H9 (cell line): ENCODE results near the gene SPECC1L. TPM values are rescaled to one million over a fixed set of nuclear protein-coding genes. Genes with fewer than 3 reads are reported as not detected.

Experiments
- DNase-seq: peaks from one replicate; pipeline ENCODE4 v3.0.0-alpha.2; 2017
- H2AFZ ChIP-seq: one replicate; pipeline ENCODE4 v1.6.1; 2013; ENCODE audit warnings: mild to moderate bottlenecking, low read length, control low read depth, moderate library complexity
- H2AK5ac ChIP-seq: 2 replicates; pipeline ENCODE4 v1.6.1; 2013; ENCODE audit warnings: low read length, control low read depth, mixed read lengths; ENCODE audit not compliant: insufficient read length
- H2BK120ac ChIP-seq: one replicate; pipeline ENCODE4 v1.6.1; 2013; ENCODE audit warnings: low read depth, mild to moderate bottlenecking, low read length, control low read depth, inconsistent platforms; ENCODE audit not compliant: poor library complexity, severe bottlenecking
- H2BK12ac ChIP-seq: 2 replicates; pipeline ENCODE4 v1.6.1; 2013; ENCODE audit warnings: low read length, control low read depth, mixed read lengths, low read depth; ENCODE audit not compliant: insufficient read length
- H2BK15ac ChIP-seq: 2 replicates; pipeline ENCODE4 v1.6.1; 2013; ENCODE audit warnings: low read depth, low read length, control low read depth
- H2BK20ac ChIP-seq: one replicate; pipeline ENCODE4 v1.6.1; 2013; ENCODE audit warnings: low read depth, mild to moderate bottlenecking, low read length, control low read depth, inconsistent platforms; ENCODE audit not compliant: poor library complexity, severe bottlenecking
- H2BK5ac ChIP-seq: 2 replicates; pipeline ENCODE4 v1.6.1; 2013; ENCODE audit warnings: low read length, control low read depth, mixed read lengths; ENCODE audit not compliant: insufficient read length
- H3K14ac ChIP-seq: 2 replicates; pipeline ENCODE4 v1.6.1; 2013; ENCODE audit warnings: low read length, control low read depth; ENCODE audit not compliant: insufficient read depth
- H3K18ac ChIP-seq: 2 replicates; pipeline ENCODE4 v1.6.1; 2013; ENCODE audit warnings: low read depth, mild to moderate bottlenecking, mixed read lengths, low read length, control low read depth; ENCODE audit not compliant: insufficient read length
- H3K23ac ChIP-seq: 2 replicates; pipeline ENCODE4 v1.6.1; 2013; ENCODE audit warnings: low read length, control low read depth, mixed read lengths, low read depth; ENCODE audit not compliant: insufficient read length
- H3K23me2 ChIP-seq: 2 replicates; pipeline ENCODE4 v1.6.1; 2013; ENCODE audit warnings: low read depth, mild to moderate bottlenecking, mixed read lengths, low read length, control low read depth; ENCODE audit not compliant: insufficient read length, poor library complexity, severe bottlenecking
- H3K27ac ChIP-seq: 2 replicates; pipeline ENCODE4 v1.5.1; 2013; ENCODE audit warnings: low read length, control low read depth, mixed read lengths, low read depth; ENCODE audit not compliant: insufficient read length
- H3K27me3 ChIP-seq: 2 replicates; pipeline ENCODE4 v1.6.1; 2013; ENCODE audit warnings: low read length, control low read depth, inconsistent platforms; ENCODE audit not compliant: insufficient read depth
- H3K4ac ChIP-seq: 2 replicates; pipeline ENCODE4 v1.6.1; 2013; ENCODE audit warnings: low read depth, mild to moderate bottlenecking, control low read depth, inconsistent platforms, low read length, moderate library complexity
- H3K4me1 ChIP-seq: 2 replicates; pipeline ENCODE4 v1.6.1; 2013; ENCODE audit warnings: low read length, control low read depth, inconsistent platforms; ENCODE audit not compliant: insufficient read depth
- H3K4me2 ChIP-seq: 2 replicates; pipeline ENCODE4 v1.6.1; 2013; ENCODE audit warnings: low read length, control low read depth, mixed read lengths; ENCODE audit not compliant: insufficient read length, insufficient read depth
- H3K56ac ChIP-seq: 2 replicates; pipeline ENCODE4 v1.6.1; 2013; ENCODE audit warnings: low read depth, mild to moderate bottlenecking, mixed read lengths, low read length, control low read depth; ENCODE audit not compliant: insufficient read length
- H3K79me1 ChIP-seq: 2 replicates; pipeline ENCODE4 v1.6.1; 2013; ENCODE audit warnings: low read depth, mild to moderate bottlenecking, moderate library complexity, low read length, control low read depth, inconsistent platforms; ENCODE audit not compliant: insufficient read depth, poor library complexity, severe bottlenecking
- H3K79me2 ChIP-seq: 2 replicates; pipeline ENCODE4 v1.6.1; 2013; ENCODE audit warnings: low read length, control low read depth, inconsistent platforms; ENCODE audit not compliant: insufficient read depth
- H3K9ac ChIP-seq: 2 replicates; pipeline ENCODE4 v1.6.1; 2013; ENCODE audit warnings: low read length, control low read depth, mixed read lengths; ENCODE audit not compliant: insufficient read length; ENCODE audit errors: extremely low read depth
- H3K9me3 ChIP-seq: one replicate; pipeline ENCODE4 v1.6.1; 2013; ENCODE audit warnings: low read depth, low read length, inconsistent platforms; ENCODE audit not compliant: control insufficient read depth
- H3T11ph ChIP-seq: one replicate; pipeline ENCODE4 v1.6.1; 2013; ENCODE audit warnings: mild to moderate bottlenecking, low read length, control low read depth, inconsistent platforms
- H4K20me1 ChIP-seq: one replicate; pipeline ENCODE4 v1.6.1; 2013; ENCODE audit not compliant: control insufficient read depth, insufficient read length, insufficient read depth
- H4K5ac ChIP-seq: 2 replicates; pipeline ENCODE4 v1.6.1; 2013; ENCODE audit warnings: low read depth, mild to moderate bottlenecking, mixed read lengths, low read length, control low read depth; ENCODE audit not compliant: insufficient read length
- H4K8ac ChIP-seq: replicated peaks from 2 replicates; pipeline ENCODE4 v1.6.1; 2013; ENCODE audit warnings: low read length, control low read depth, mixed read lengths, low read depth; ENCODE audit not compliant: insufficient read length
- H4K91ac ChIP-seq: 2 replicates; pipeline ENCODE4 v1.6.1; 2013; ENCODE audit warnings: low read depth, mild to moderate bottlenecking, moderate library complexity, mixed read lengths, low read length, control low read depth; ENCODE audit not compliant: insufficient read length
- H3K27ac Mint-ChIP-seq, 3 experiments: 2 replicates in 2 of 3; 3 replicates in 1 of 3; pipeline ENCODE4 v1.8.0; 2020 to 2021; ENCODE audit warnings: mixed read lengths in 3 of 3, mild to moderate bottlenecking in 1 of 3, moderate library complexity in 1 of 3
- H3K27me3 Mint-ChIP-seq: 2 replicates; pipeline ENCODE4 v1.8.0; 2021; ENCODE audit warnings: low read depth, mild to moderate bottlenecking, moderate library complexity, mixed read lengths
- H3K36me3 Mint-ChIP-seq, 3 experiments: 2 replicates in 2 of 3; 3 replicates in 1 of 3; pipeline ENCODE4 v1.8.0; 2020 to 2021; ENCODE audit warnings: low read depth in 3 of 3, mixed read lengths in 3 of 3; ENCODE audit not compliant: insufficient read depth in 1 of 3
- H3K4me1 Mint-ChIP-seq, 2 experiments: 2 replicates each; pipeline ENCODE4 v1.8.0; 2020; ENCODE audit warnings: mixed read lengths in 2 of 2
- H3K4me3 Mint-ChIP-seq, 2 experiments: 2 replicates in 1 of 2; 3 replicates in 1 of 2; pipeline ENCODE4 v1.8.0; 2020 to 2021; ENCODE audit warnings: mild to moderate bottlenecking in 2 of 2, mixed read lengths in 2 of 2, moderate library complexity in 1 of 2
- H3K9me3 Mint-ChIP-seq, 2 experiments: 2 replicates in 1 of 2; 3 replicates in 1 of 2; pipeline ENCODE4 v1.8.0; 2020; ENCODE audit warnings: mild to moderate bottlenecking in 2 of 2, mixed read lengths in 2 of 2, moderate library complexity in 1 of 2
- CTCF ChIP-seq: fragments of 200-600 bp; sonication (generic); conservative IDR thresholded peaks from 3 replicates; pipeline ENCODE4 v1.8.0; 2021; ENCODE audit warnings: antibody characterized with exemption, mild to moderate bottlenecking
- WGBS: extraction: QIAGEN DNeasy Blood & Tissue Kit; methylation state at CpG from one replicate; pipeline ENCODE4 v1.1.7; 2013; ENCODE audit warnings: missing lambda C conversion rate, low lambda C conversion rate, mixed read lengths; ENCODE audit not compliant: insufficient read length; ENCODE audit errors: extremely low coverage; 5-methylcytosine and 5-hydroxymethylcytosine counted together
- total RNA-seq: library from RNA; stranded (reverse); gene quantifications from 2 replicates; pipeline ENCODE4 v1.2.1, GENCODE V29; 2021

The SPECC1L gene
- total RNA-seq, 1 experiment from 2014 or later: 57.1 TPM

GRCh38 chr22:24323233-24323632, 52.6 kb downstream of the SPECC1L start:
- Mint-ChIP-seq H3K9me3 (0 out of 5 replicates have a peak, but pooled peaks cover 0 to 3% of the 10 kb centered on the region in 2 experiments), H3K36me3 (peaks cover 27 to 60% (median 50%) of the 10 kb centered on the region in 3 experiments; a peak in 6 of 7 replicates), H3K27me3 (no peaks in the 10 kb centered on the region), H3K4me3 (no peak overlapping the region), H3K4me1 (peaks cover 0 to 2% of the 10 kb centered on the region in 2 experiments; a peak in 1 of 4 replicates), H3K27ac (no peak overlapping the region)
- H2BK20ac ChIP-seq: no peak overlapping the region
- H3K4me2 ChIP-seq: no peak overlapping the region
- H3K27me3 ChIP-seq: no peaks in the 10 kb centered on the region
- no peak for TF ChIP-seq CTCF
- no CpG with 5 or more reads among the region's 2 CpGs for WGBS
- H4K8ac ChIP-seq: no peak overlapping the region
- no peak overlapping the region for H4K5ac ChIP-seq
- no peak overlapping the region for H2AFZ ChIP-seq
- peaks cover 3% of the 10 kb centered on the region; the same call in 1 of the 2 replicates for H3K79me2 ChIP-seq
- H3T11ph ChIP-seq: no peak overlapping the region
- no peak overlapping the region for H3K27ac ChIP-seq
- H3K18ac ChIP-seq: no peak overlapping the region
- no peaks in the 10 kb centered on the region for H3K79me1 ChIP-seq
- no peaks in the 10 kb centered on the region for H3K9me3 ChIP-seq
- no peak overlapping the region for H3K56ac ChIP-seq
- no peak overlapping the region for H4K91ac ChIP-seq
- no peak overlapping the region for H2BK120ac ChIP-seq
- H2BK15ac ChIP-seq: no peak overlapping the region
- H3K4ac ChIP-seq: no peak overlapping the region
- H2BK5ac ChIP-seq: no peak overlapping the region
- no peak overlapping the region for H3K23ac ChIP-seq
- H3K14ac ChIP-seq: no peak overlapping the region
- H4K20me1 ChIP-seq: no peaks in the 10 kb centered on the region
- no peaks in the 10 kb centered on the region for H3K4me1 ChIP-seq
- no peak overlapping the region for H2BK12ac ChIP-seq
- no peak overlapping the region for H2AK5ac ChIP-seq
- no peak for DNase-seq
- no peak overlapping the region for H3K9ac ChIP-seq
- H3K23me2 ChIP-seq: no peaks in the 10 kb centered on the region
